IMR-90 (cell line): ENCODE measurements around the gene DCLK1. TPM values are rescaled to one million over a fixed set of nuclear protein-coding genes. Genes with fewer than 3 reads are reported as not detected.

Source experiments
- ATAC-seq: fragments of 200-7000 bp; cut with Tn5 transposase; 2 replicates; pipeline ENCODE4 v1.9.1; 2020; ENCODE audit warnings: low read depth, mild to moderate bottlenecking, moderate library complexity
- BruUV-seq: library from RNA; stranded (reverse); fragments of 400-500 nt; replicated peaks from 2 replicates; lab custom pipeline; 2021; lab: Mats Ljungman, UMichigan
- CTCF ChIA-PET: fragments of 300-600 bp; formaldehyde crosslinking; extraction: SDS; loops from one replicate; lab custom pipeline; 2021; ENCODE audit warnings: antibody characterized with exemption; lab: Yijun Ruan, JAX
- POLR2A ChIA-PET: fragments of 300-600 bp; sonication (Branson Sonifier 250); formaldehyde crosslinking; loops from one replicate; lab custom pipeline; 2022; ENCODE audit warnings: antibody characterized with exemption; ENCODE audit not compliant: unreplicated experiment; lab: Charles Lee
- DNase-seq: peaks from one replicate; pipeline ENCODE4 v3.0.0; 2013
- H2AFZ ChIP-seq: replicated peaks from 2 replicates; pipeline ENCODE3; 2013; ENCODE audit warnings: low read length, mild to moderate bottlenecking; ENCODE audit not compliant: poor library complexity
- H2AK5ac ChIP-seq: 2 replicates; pipeline ENCODE4 v1.6.1; 2013; ENCODE audit warnings: low read depth, low read length, inconsistent platforms
- H2AK9ac ChIP-seq: replicated peaks from 2 replicates; pipeline ENCODE3; 2013; ENCODE audit warnings: mild to moderate bottlenecking, low read depth, low read length, moderate library complexity; ENCODE audit not compliant: poor library complexity
- H2BK120ac ChIP-seq: 2 replicates; pipeline ENCODE4 v1.6.1; 2013; ENCODE audit warnings: low read depth, low read length, inconsistent platforms
- H2BK15ac ChIP-seq: 3 replicates; pipeline ENCODE4 v1.6.1; 2013; ENCODE audit warnings: low read depth, low read length, inconsistent platforms
- H2BK20ac ChIP-seq: 2 replicates; pipeline ENCODE4 v1.6.1; 2013; ENCODE audit warnings: low read depth, mild to moderate bottlenecking, inconsistent platforms, low read length, moderate library complexity
- H2BK5ac ChIP-seq: 2 replicates; pipeline ENCODE4 v1.6.1; 2013; ENCODE audit warnings: mild to moderate bottlenecking, low read depth, low read length, inconsistent platforms; ENCODE audit not compliant: poor library complexity, severe bottlenecking
- H3K14ac ChIP-seq: replicated peaks from 2 replicates; pipeline ENCODE4 v1.6.1; 2013; ENCODE audit warnings: low read depth, low read length, inconsistent platforms
- H3K18ac ChIP-seq: 2 replicates; pipeline ENCODE4 v1.6.1; 2013; ENCODE audit warnings: low read depth, low read length, control low read depth
- H3K23ac ChIP-seq: 2 replicates; pipeline ENCODE4 v1.6.1; 2013; ENCODE audit warnings: low read depth, low read length, inconsistent platforms
- H3K27ac ChIP-seq: 2 replicates; pipeline ENCODE4 v1.5.1; 2013; ENCODE audit warnings: mild to moderate bottlenecking, control low read depth, low read length; ENCODE audit not compliant: insufficient read depth
- H3K27me3 ChIP-seq: 2 replicates; pipeline ENCODE4 v1.6.1; 2013; ENCODE audit warnings: low read length; ENCODE audit not compliant: control insufficient read depth, insufficient read depth
- H3K36me3 ChIP-seq: 2 replicates; pipeline ENCODE4 v1.6.1; 2013; ENCODE audit warnings: low read length, mixed read lengths; ENCODE audit not compliant: control insufficient read depth, insufficient read depth
- H3K4ac ChIP-seq: 2 replicates; pipeline ENCODE4 v1.6.1; 2013; ENCODE audit warnings: low read depth, low read length, inconsistent platforms
- H3K4me1 ChIP-seq: 2 replicates; pipeline ENCODE4 v1.6.1; 2013; ENCODE audit warnings: low read length, mixed read lengths; ENCODE audit not compliant: control insufficient read depth, insufficient read depth
- H3K4me2 ChIP-seq: 2 replicates; pipeline ENCODE4 v1.6.1; 2013; ENCODE audit warnings: low read depth, mild to moderate bottlenecking, control low read depth, low read length, moderate library complexity
- H3K4me3 ChIP-seq: 2 replicates; pipeline ENCODE4 v1.5.1; 2013; ENCODE audit warnings: low read depth, mild to moderate bottlenecking, control low read depth, low read length, moderate library complexity; ENCODE audit not compliant: insufficient read depth
- H3K56ac ChIP-seq: 2 replicates; pipeline ENCODE4 v1.6.1; 2013; ENCODE audit warnings: low read length, inconsistent platforms; ENCODE audit not compliant: insufficient read depth; ENCODE audit errors: extremely low read depth
- H3K79me1 ChIP-seq, 2 experiments: 2 replicates each; pipeline ENCODE4 v1.6.1; 2013; ENCODE audit warnings: low read length in 2 of 2, inconsistent platforms in 1 of 2, low read depth in 1 of 2
- H3K9ac ChIP-seq: 2 replicates; pipeline ENCODE4 v1.6.1; 2013; ENCODE audit warnings: low read depth, low read length, control low read depth
- H3K9me1 ChIP-seq: 2 replicates; pipeline ENCODE4 v1.6.1; 2013; ENCODE audit warnings: low read length, inconsistent platforms; ENCODE audit not compliant: insufficient read depth
- H3K9me3 ChIP-seq: 2 replicates; pipeline ENCODE4 v1.6.1; 2013; ENCODE audit warnings: low read length; ENCODE audit not compliant: control insufficient read depth, insufficient read depth
- H4K20me1 ChIP-seq: 2 replicates; pipeline ENCODE4 v1.6.1; 2013; ENCODE audit warnings: low read length, inconsistent platforms; ENCODE audit not compliant: insufficient read depth
- H4K5ac ChIP-seq: 2 replicates; pipeline ENCODE4 v1.6.1; 2013; ENCODE audit warnings: mild to moderate bottlenecking, low read depth, low read length, control low read depth
- H4K8ac ChIP-seq, 2 experiments: 2 replicates each; pipeline ENCODE4 v1.6.1; 2013; ENCODE audit warnings: low read depth in 2 of 2, low read length in 2 of 2, control low read depth in 1 of 2, inconsistent platforms in 1 of 2
- H4K91ac ChIP-seq: 2 replicates; pipeline ENCODE4 v1.6.1; 2013; ENCODE audit warnings: low read depth, low read length, inconsistent platforms; ENCODE audit not compliant: insufficient read depth
- BHLHE40 ChIP-seq: fragments of 150-350 bp; IDR thresholded peaks from 2 replicates; pipeline ENCODE4 v1.6.1; 2016; ENCODE audit warnings: mild to moderate bottlenecking, low read depth, low read length
- CEBPB ChIP-seq: IDR thresholded peaks from 2 replicates; pipeline ENCODE4 v1.6.1; 2012; ENCODE audit warnings: low read depth, low read length, improper control_type of control experiment
- CHD1 ChIP-seq: IDR thresholded peaks from 2 replicates; pipeline ENCODE4 v1.6.1; 2012; ENCODE audit warnings: low read depth, low read length, improper control_type of control experiment
- FOS ChIP-seq: fragments of 150-350 bp; IDR thresholded peaks from 2 replicates; pipeline ENCODE4 v1.6.1; 2016; ENCODE audit warnings: low read depth, low read length
- MAFK ChIP-seq: IDR thresholded peaks from 2 replicates; pipeline ENCODE4 v1.6.1; 2012; ENCODE audit warnings: low read depth, low read length, improper control_type of control experiment
- MAZ ChIP-seq: IDR thresholded peaks from 2 replicates; pipeline ENCODE4 v1.6.1; 2012; ENCODE audit warnings: low read depth, mild to moderate bottlenecking, low read length, improper control_type of control experiment, moderate library complexity, borderline replicate concordance
- MXI1 ChIP-seq: IDR thresholded peaks from 2 replicates; pipeline ENCODE4 v1.6.1; 2012; ENCODE audit warnings: low read depth, mild to moderate bottlenecking, low read length, moderate library complexity, borderline replicate concordance
- NFE2L2 ChIP-seq: fragments of 150-350 bp; IDR thresholded peaks from 2 replicates; pipeline ENCODE4 v1.6.1; 2016; ENCODE audit warnings: low read depth, mild to moderate bottlenecking, low read length
- POLR2A ChIP-seq: IDR thresholded peaks from 2 replicates; pipeline ENCODE4 v1.6.1; 2012; ENCODE audit warnings: mild to moderate bottlenecking, low read depth, low read length
- RAD21 ChIP-seq: IDR thresholded peaks from 2 replicates; pipeline ENCODE4 v1.6.1; 2012; ENCODE audit warnings: low read length, improper control_type of control experiment
- RCOR1 ChIP-seq: IDR thresholded peaks from 2 replicates; pipeline ENCODE4 v1.6.1; 2012; ENCODE audit warnings: mild to moderate bottlenecking, low read length, improper control_type of control experiment; ENCODE audit not compliant: insufficient replicate concordance
- RFX5 ChIP-seq: IDR thresholded peaks from 2 replicates; pipeline ENCODE4 v1.8.0; 2012; ENCODE audit warnings: low read depth, mild to moderate bottlenecking, low read length, moderate library complexity
- SMC3 ChIP-seq: fragments of 150-350 bp; IDR thresholded peaks from 2 replicates; pipeline ENCODE4 v1.6.1; 2016; ENCODE audit warnings: low read depth, mild to moderate bottlenecking, antibody characterized with exemption, low read length, moderate library complexity
- WGBS, 2 experiments: methylation state at CpG; one replicate each; pipeline versions ENCODE4 v1.1.5 to v1.1.7; 2013; ENCODE audit warnings: missing lambda C conversion rate in 2 of 2; ENCODE audit not compliant: insufficient read length in 1 of 2; ENCODE audit errors: extremely low coverage in 2 of 2; 5-methylcytosine and 5-hydroxymethylcytosine counted together
- dilution Hi-C: fragments of 300-500 bp; cut with HindIII; formaldehyde crosslinking; loops from one replicate; pipeline ENCODE4 v1.14.3; 2018; ENCODE audit warnings: low sequenced_read_pairs; ENCODE audit not compliant: unreplicated experiment
- in situ Hi-C: fragments of 300-500 bp; cut with MboI; formaldehyde crosslinking; loops from 3 replicates; pipeline ENCODE4 v1.14.3; 2019; ENCODE audit warnings: low sequenced_read_pairs, inconsistent platforms, mixed read lengths
- intact Hi-C: fragments of 100-400 bp; cut with micrococcal nuclease; formaldehyde crosslinking; loops from 2 replicates; pipeline ENCODE4 v1.10.0; 2022
- polyA plus RNA-seq, 3 experiments: library from polyadenylated mRNA; depleted of rRNA; stranded (reverse); fragments of >200 nt; gene quantifications; 2 replicates each; pipeline ENCODE4 v1.2.3, GENCODE V29; 2012; ENCODE audit warnings: low replicate concordance in 1 of 3
- total RNA-seq: library from RNA; depleted of rRNA; stranded (reverse); fragments of >200 nt; gene quantifications from 2 replicates; pipeline ENCODE4 v1.2.3, GENCODE V29; 2012
- TF ChIP-seq, protein P1 (sequence below): fragments of 150-350 bp; IDR thresholded peaks from 2 replicates; pipeline ENCODE4 v1.6.1; 2016; ENCODE audit warnings: low read depth, mild to moderate bottlenecking, low read length, moderate library complexity, borderline replicate concordance
- TF ChIP-seq, protein P2 (sequence below): conservative IDR thresholded peaks from 2 replicates; pipeline ENCODE4 v1.5.1; 2012; ENCODE audit warnings: mild to moderate bottlenecking, low read depth, low read length, improper control_type of control experiment
- TF ChIP-seq, protein P3 (sequence below): fragments of 150-350 bp; IDR thresholded peaks from 2 replicates; pipeline ENCODE4 v1.6.1; 2017; ENCODE audit warnings: mild to moderate bottlenecking, antibody characterized with exemption, low read length, low read depth

DCLK1 gene
- total and polyA plus RNA-seq, 2 of the 4 experiments (the other 2 are of a cell fraction) = under 0.01 to 0.02 TPM

DNA sequence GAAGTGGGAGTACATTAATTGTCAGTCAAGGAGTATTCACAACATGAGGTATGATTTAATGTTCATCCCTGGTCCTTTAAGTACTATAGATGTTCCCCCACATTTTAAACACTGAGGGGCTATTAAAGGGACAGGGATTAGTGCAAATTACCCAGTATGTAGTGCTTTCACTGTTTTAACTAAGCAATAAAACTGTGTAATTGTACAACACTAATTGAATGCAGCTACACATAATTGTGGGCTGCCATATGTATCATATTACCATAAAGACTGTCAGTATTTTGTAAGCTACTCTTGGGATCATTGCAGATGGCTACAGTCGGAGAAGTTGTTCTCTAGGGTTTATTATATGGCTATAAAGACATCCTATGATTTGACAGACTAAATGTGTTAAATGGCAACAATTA, 316.6 kb downstream of the DCLK1 start:
- Histone ChIP-seq H3K4me3 (no peak overlapping the region), H4K8ac (no peak overlapping the region), H2AK5ac (no peak overlapping the region), H3K23ac (no peak overlapping the region), H3K27ac (no peak overlapping the region), H3K9me3 (no peaks in the 10 kb centered on the region), H2BK5ac (no peak overlapping the region), H3K9ac (no peak overlapping the region), H3K9me1 (no peaks in the 10 kb centered on the region), H3K27me3 (peaks cover 6% of the 10 kb centered on the region), H3K4me1 (no peaks in the 10 kb centered on the region), H3K14ac (no peak overlapping the region), H3K18ac (no peak overlapping the region), H3K4ac (no peak overlapping the region), H2AFZ (no peak overlapping the region), H2BK120ac (no peak overlapping the region), H2BK20ac (no peak overlapping the region), H3K79me1 (no peaks in the 10 kb centered on the region), H2AK9ac (no peak overlapping the region), H4K20me1 (no peaks in the 10 kb centered on the region), H4K5ac (no peak overlapping the region), H4K91ac (no peak overlapping the region), H3K4me2 (no peak overlapping the region), H3K56ac (no peak overlapping the region), H3K36me3 (no peaks in the 10 kb centered on the region), H2BK15ac (no peak overlapping the region)
- ChIA-PET POLR2A (no interaction called here), CTCF (no interaction called here)
- TF ChIP-seq POLR2A (no peak), BHLHE40 (no peak), NFE2L2 (no peak), CEBPB (no peak), RAD21 (no peak), SMC3 (no peak), FOS (no peak), MXI1 (no peak), CHD1 (no peak), RCOR1 (no peak), RFX5 (no peak), MAFK (no peak), MAZ (no peak)
- TF ChIP-seq, protein P1, sequence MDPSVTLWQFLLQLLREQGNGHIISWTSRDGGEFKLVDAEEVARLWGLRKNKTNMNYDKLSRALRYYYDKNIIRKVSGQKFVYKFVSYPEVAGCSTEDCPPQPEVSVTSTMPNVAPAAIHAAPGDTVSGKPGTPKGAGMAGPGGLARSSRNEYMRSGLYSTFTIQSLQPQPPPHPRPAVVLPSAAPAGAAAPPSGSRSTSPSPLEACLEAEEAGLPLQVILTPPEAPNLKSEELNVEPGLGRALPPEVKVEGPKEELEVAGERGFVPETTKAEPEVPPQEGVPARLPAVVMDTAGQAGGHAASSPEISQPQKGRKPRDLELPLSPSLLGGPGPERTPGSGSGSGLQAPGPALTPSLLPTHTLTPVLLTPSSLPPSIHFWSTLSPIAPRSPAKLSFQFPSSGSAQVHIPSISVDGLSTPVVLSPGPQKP = no peak
- TF ChIP-seq, protein P2, sequence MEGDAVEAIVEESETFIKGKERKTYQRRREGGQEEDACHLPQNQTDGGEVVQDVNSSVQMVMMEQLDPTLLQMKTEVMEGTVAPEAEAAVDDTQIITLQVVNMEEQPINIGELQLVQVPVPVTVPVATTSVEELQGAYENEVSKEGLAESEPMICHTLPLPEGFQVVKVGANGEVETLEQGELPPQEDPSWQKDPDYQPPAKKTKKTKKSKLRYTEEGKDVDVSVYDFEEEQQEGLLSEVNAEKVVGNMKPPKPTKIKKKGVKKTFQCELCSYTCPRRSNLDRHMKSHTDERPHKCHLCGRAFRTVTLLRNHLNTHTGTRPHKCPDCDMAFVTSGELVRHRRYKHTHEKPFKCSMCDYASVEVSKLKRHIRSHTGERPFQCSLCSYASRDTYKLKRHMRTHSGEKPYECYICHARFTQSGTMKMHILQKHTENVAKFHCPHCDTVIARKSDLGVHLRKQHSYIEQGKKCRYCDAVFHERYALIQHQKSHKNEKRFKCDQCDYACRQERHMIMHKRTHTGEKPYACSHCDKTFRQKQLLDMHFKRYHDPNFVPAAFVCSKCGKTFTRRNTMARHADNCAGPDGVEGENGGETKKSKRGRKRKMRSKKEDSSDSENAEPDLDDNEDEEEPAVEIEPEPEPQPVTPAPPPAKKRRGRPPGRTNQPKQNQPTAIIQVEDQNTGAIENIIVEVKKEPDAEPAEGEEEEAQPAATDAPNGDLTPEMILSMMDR = no peak
- TF ChIP-seq, protein P3, sequence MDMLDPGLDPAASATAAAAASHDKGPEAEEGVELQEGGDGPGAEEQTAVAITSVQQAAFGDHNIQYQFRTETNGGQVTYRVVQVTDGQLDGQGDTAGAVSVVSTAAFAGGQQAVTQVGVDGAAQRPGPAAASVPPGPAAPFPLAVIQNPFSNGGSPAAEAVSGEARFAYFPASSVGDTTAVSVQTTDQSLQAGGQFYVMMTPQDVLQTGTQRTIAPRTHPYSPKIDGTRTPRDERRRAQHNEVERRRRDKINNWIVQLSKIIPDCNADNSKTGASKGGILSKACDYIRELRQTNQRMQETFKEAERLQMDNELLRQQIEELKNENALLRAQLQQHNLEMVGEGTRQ = no peak
- BruUV-seq = no TSS peak
- no CpG with 5 or more reads among the region's 1 CpG for WGBS, 2 experiments
- ATAC-seq (no peak), DNase-seq (no peak)
- in situ Hi-C loops = no loop called here
- intact Hi-C loops = loop anchor here (10.0 kb wide), 1 partner anchor 600 kb away; no protein-coding TSS in a partner anchor
- dilution Hi-C loops = no loop called here
